GM12891 (cell line): ENCODE data around the gene ROBO2.

Source experiments
- DNase-seq: peaks from one replicate; pipeline ENCODE4 v3.0.0; 2011; ENCODE audit warnings: low spot score; ENCODE audit not compliant: insufficient read length
- FAIRE-seq: peaks from 2 replicates; lab custom pipeline; 2011; peaks lifted over from hg19 to GRCh38; lab: Jason Lieb, UNC
- PAX5 ChIP-seq: IDR thresholded peaks from 2 replicates; pipeline ENCODE4 v1.6.1; 2011; ENCODE audit warnings: low read length, moderate library complexity, mild to moderate bottlenecking; ENCODE audit not compliant: insufficient read depth, severe bottlenecking
- POLR2A ChIP-seq: IDR thresholded peaks from 2 replicates; pipeline ENCODE4 v1.6.1; 2011; ENCODE audit warnings: low read depth, low read length, control low read depth
- POLR2AphosphoS5 ChIP-seq: IDR thresholded peaks from 2 replicates; pipeline ENCODE4 v1.6.1; 2011; ENCODE audit warnings: low read depth, low read length, control low read depth
- POU2F2 ChIP-seq: IDR thresholded peaks from 2 replicates; pipeline ENCODE4 v1.6.1; 2011; ENCODE audit warnings: low read depth, mild to moderate bottlenecking, control low read depth, low read length, moderate library complexity
- SPI1 ChIP-seq: IDR thresholded peaks from 2 replicates; pipeline ENCODE4 v1.6.1; 2011; ENCODE audit warnings: low read depth, low read length, control low read depth
- TAF1 ChIP-seq: IDR thresholded peaks from 2 replicates; pipeline ENCODE4 v1.6.1; 2011; ENCODE audit warnings: low read depth, low read length, control low read depth

ROBO2 gene

DNA sequence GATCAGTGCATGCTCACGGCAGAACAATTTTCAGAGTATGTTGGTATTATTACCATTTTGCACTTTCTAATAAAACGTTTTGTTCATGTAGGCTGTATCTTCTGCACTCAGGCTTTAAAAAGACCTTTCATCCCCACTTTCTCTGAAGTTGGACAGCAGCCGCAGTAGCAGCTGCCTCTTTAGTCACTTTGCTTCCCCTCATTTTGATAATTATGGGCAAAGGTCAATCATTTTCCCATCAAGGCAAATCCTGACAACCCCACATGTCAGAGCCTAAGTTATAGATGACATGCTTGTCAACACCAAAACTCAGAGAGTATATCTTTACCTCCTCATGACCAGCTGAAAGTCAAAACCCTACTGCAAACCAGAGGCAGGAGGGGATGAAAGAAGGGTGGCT, 99.7 kb downstream of the ROBO2 start:
- DNase-seq (no peak), FAIRE-seq (no peak)
- TF ChIP-seq TAF1 = no peak
- TF ChIP-seq POLR2A = no peak
- no peak for TF ChIP-seq SPI1
- no peak for TF ChIP-seq POLR2AphosphoS5
- no peak for TF ChIP-seq PAX5

DNA sequence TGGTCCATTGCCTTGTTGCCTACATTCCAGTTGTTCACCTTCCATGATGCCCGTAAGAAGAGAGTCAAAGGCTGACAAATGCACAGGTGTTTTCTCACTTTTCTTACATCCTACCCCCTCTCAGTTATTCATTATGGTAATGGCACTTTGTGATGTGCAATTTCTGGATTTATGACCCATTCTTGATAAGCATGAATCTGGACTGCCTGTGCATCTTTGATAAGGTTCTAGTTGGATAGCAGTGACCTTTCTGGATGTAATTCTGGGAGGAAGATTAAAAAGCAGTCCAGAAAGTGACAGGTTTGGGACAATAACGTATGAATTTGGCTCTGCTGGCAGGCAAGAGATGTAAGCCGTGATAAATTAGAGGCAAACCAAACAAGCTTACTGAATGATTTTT, 101.5 kb downstream of the ROBO2 start:
- TF ChIP-seq POLR2A = no peak
- no peak for TF ChIP-seq POLR2AphosphoS5
- no peak for TF ChIP-seq SPI1
- no peak for TF ChIP-seq PAX5
- no peak for TF ChIP-seq TAF1
- TF ChIP-seq POU2F2 = no peak
- no peak for DNase-seq
- no peak for FAIRE-seq

DNA sequence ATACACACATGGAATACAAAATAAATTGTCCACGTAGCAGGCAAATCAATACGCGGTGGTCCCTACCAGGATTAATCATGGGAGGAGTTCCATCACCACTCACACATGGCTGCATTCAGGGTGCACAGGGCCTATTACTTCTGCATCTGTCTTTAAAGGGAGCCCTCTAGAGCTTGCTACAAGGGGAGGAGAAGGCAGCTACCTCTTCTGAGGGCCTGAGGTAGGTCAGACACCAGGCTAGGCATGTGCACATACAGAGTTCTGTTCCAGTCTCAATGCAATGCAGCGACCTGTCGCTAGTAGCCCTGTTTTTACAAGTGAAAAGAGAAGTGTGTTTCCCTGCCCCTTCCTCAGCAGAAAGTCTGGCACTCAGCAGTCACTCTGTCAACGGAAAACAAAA, 102.7 kb downstream of the ROBO2 start:
- TF ChIP-seq TAF1 (no peak), POLR2AphosphoS5 (no peak), POLR2A (no peak), PAX5 (no peak), SPI1 (no peak), POU2F2 (no peak)
- DNase-seq = no peak
- FAIRE-seq = no peak

DNA sequence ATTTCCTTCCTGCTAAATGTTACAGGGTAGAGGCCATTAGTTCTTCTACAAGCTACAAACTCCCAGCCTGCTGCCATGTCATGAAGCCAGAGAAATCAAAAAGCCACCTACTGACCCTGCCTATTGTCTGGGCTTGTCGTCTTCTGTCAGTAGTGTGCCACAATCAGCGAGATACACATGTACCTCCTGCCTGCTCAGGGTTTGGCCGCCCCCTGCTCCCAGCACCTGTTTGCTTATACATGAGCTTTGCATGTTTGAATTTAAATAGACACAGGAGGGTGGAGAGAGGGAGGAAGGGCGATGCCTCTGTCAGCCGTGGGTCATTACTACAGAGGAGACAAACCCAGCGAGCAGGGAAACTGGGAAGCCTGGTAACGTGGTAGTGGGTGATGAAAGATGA, 106.1 kb downstream of the ROBO2 start:
- no peak for TF ChIP-seq SPI1
- no peak for TF ChIP-seq PAX5
- FAIRE-seq (no peak), DNase-seq (no peak)

DNA sequence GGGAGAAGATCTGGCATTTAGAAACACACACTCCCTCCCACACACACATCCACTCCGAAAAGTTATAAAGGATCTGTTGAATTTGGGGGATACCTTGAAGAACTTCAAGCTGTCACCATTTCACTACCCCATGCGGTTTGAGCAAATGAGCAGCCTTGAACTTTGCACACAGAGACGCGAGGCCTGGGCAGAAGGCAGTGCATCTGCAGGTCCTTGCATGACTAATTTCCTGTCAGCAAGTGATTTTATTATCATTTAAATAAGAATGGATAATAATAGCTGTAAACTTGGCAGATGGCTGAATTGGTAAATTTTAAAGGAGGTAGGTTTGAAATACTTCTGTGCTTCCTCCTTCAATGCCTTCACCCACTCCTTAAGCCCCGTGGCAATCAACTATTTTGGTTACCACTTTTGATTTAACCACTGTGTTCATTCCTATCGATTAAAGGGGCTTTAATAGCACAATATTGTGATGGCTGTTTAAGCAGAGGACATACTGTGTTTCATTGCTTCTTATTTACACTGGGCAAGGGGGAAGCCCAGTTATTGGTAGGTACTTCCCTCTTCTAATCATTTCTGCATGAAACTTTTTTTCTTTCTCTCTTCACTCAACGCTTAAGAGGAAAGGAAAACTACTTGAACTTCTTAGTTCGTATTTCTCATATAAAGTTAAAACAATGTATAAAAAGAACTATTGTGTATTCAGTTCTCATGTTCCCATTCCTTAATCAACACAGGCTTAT, 108.1 kb downstream of the ROBO2 start:
- FAIRE-seq (no peak), DNase-seq (no peak)
- TF ChIP-seq POLR2A (no peak), TAF1 (no peak), POLR2AphosphoS5 (no peak), SPI1 (no peak), POU2F2 (no peak), PAX5 (no peak)

DNA sequence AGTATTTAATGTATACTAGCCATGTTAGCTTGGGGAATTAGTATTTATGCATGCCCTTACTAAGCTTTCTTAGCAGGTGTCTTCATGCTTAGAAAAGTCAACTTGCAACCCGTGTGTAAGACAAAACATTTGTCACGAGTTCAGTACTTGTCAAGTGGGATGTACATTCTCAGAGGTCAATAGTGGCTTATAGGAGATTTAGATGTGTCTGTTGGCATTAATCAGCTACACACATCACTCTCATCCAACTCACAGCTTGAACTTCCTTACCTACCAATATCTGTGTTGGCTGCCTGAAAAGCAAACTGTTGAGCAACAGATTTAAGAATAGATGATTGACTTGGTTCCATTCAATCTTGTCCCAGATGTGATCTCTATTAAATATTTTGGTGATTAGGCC, 109.5 kb downstream of the ROBO2 start:
- FAIRE-seq = no peak
- TF ChIP-seq POU2F2 (no peak), TAF1 (no peak), PAX5 (no peak), POLR2A (no peak), SPI1 (no peak), POLR2AphosphoS5 (no peak)

DNA sequence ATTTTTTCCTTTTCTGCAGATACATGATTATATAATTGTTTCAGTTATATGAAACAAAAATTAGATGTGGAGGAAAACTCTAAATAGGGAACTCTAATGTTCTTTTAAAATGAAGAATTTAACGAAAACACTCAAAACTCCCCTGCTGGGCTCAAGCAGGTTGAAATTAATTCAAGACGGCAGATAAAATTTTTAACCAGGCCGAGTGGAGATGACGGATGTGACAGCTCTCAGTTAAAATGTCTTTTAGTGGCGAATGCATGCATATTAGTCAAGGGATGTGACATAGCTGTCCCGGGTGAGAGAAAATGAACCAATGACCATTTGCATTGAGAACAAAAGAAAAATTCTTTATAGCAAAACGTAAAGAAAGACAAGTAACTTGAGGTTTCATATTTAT, 110.1 kb downstream of the ROBO2 start:
- FAIRE-seq (no peak), DNase-seq (no peak)
- no peak for TF ChIP-seq POU2F2
- no peak for TF ChIP-seq PAX5
- TF ChIP-seq SPI1 = no peak
- TF ChIP-seq TAF1 = no peak
- no peak for TF ChIP-seq POLR2AphosphoS5
- no peak for TF ChIP-seq POLR2A

More for the DNA sequence above, 109.5 kb downstream of the ROBO2 start:
- DNase-seq = no peak

DNA sequence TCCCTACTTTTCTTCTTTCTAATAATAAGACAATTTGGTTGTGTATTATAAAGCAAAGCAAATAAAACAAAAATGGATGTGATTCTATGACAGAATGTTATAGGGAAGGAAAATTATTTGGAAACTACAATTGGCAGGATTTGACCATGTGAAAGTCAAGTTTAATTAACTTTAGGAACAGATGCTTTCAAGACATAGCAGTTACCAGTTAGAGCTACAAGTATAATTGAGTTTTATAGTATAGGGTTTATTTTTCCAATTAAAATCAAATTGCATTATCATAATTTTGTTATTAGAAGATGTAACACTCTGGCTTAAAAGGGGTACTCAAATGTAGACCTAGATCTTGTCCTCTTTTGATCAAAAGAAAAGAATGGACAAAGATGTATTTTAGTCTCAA, 110.9 kb downstream of the ROBO2 start:
- FAIRE-seq (no peak), DNase-seq (no peak)
- TF ChIP-seq PAX5 = no peak
- no peak for TF ChIP-seq POLR2AphosphoS5
- no peak for TF ChIP-seq POU2F2
- no peak for TF ChIP-seq TAF1
- TF ChIP-seq SPI1 = no peak
- TF ChIP-seq POLR2A = no peak

DNA sequence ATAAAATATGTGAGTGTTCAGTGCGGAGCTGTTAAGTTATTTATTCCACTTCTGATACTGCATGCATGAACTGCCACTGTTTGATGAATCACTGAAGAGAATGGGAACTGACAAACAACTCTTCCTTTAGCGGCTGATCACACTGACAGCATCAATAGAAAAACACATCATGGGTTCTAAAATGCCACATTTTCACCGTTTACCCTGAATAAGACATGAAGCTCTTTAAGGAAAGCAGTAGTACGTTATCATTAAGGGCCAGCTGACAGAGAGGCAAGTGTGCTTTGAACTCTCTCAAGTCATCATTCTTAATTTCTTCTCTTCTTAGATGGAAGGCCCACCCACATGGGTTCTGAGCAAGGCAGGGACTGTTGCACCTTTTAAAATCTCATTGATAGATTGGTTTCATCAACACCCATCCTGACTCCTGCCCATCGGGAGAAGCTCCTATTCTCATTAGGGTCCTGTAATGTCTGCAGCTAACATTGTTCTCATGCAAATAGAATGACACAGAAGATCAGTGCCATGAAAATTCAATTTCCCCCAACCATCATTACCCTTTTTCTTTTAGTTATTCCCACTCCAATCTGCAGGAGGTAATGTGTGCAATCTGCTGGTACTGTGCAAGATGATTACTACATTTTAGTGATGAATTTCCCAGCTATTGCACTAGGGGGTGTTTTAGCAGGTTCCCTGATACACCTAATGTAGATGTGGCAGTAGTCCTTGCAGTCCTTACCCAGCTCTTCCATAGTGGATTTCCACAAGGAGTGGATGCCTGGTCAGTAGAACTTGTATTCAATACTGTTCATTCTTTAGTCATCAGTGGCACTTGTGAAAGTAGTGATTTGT, 119.1 kb downstream of the ROBO2 start:
- DNase-seq (no peak), FAIRE-seq (no peak)
- TF ChIP-seq TAF1 (no peak), POLR2A (no peak), PAX5 (no peak)
